ENCODE measurements around the gene DIO2.
A peak's percentile ranks its signal among the peaks of the same experiment; 100 is the strongest.

DIO2 gene

DNA sequence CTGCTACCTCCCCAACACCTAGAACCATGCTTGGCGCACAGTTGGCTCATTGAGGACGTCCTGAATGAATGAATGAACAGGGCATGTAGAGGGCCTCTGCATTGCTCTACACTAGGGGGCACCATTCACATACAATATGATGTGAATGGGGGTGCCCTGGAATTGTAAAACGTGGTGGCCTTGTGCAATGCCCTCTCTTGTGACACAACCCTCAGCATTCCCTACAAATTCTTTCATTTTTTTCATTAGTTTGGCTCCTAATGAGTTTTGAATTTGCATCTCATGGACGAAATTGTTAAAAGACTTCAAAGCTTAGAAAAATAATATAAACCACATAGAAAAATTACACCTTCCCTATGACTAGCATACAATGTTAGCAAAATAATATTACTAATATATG, 2.3 kb upstream of the DIO2 start:
- no peaks in the 10 kb centered on the region for H3K27me3 ChIP-seq (ENCODE audit: insufficient read depth, low read length, poor library complexity)
- H2AFZ ChIP-seq (ENCODE audit: low read depth, low read length) = no peak overlapping the region
- H4K20me1 ChIP-seq (ENCODE audit: insufficient read depth, low read length) = no peaks in the 10 kb centered on the region
- DNase-seq (peak; percentile 46), ATAC-seq (ENCODE audit: insufficient read depth, low read depth) (peak; percentile 84)
- no peak overlapping the region for H3K9ac ChIP-seq (ENCODE audit: low read depth, low read length)
- H3K36me3 ChIP-seq (ENCODE audit: insufficient read depth, low read length) = no peaks in the 10 kb centered on the region
- H3K9me3 ChIP-seq (ENCODE audit: insufficient read depth, low read length, severe bottlenecking) = no peaks in the 10 kb centered on the region
- TF ChIP-seq, protein P1, sequence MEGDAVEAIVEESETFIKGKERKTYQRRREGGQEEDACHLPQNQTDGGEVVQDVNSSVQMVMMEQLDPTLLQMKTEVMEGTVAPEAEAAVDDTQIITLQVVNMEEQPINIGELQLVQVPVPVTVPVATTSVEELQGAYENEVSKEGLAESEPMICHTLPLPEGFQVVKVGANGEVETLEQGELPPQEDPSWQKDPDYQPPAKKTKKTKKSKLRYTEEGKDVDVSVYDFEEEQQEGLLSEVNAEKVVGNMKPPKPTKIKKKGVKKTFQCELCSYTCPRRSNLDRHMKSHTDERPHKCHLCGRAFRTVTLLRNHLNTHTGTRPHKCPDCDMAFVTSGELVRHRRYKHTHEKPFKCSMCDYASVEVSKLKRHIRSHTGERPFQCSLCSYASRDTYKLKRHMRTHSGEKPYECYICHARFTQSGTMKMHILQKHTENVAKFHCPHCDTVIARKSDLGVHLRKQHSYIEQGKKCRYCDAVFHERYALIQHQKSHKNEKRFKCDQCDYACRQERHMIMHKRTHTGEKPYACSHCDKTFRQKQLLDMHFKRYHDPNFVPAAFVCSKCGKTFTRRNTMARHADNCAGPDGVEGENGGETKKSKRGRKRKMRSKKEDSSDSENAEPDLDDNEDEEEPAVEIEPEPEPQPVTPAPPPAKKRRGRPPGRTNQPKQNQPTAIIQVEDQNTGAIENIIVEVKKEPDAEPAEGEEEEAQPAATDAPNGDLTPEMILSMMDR (IDR thresholded peaks at IDR 0.05; ENCODE audit: borderline replicate concordance, extremely low read depth, low read length, poor library complexity, severe bottlenecking) = peak; percentile 71
- no peak for TF ChIP-seq EZH2 (IDR thresholded peaks at IDR 0.05; ENCODE audit: borderline replicate concordance, low read depth, low read length, severe bottlenecking)
- no peak overlapping the region for H3K27ac ChIP-seq (ENCODE audit: low read length)
- no peak overlapping the region for H3K4me3 ChIP-seq (ENCODE audit: low read depth in 1 of 2, low read length in 2 of 2)
- no peak overlapping the region for H3K4me2 ChIP-seq (ENCODE audit: insufficient read depth, low read length)
- H3K4me1 ChIP-seq (ENCODE audit: insufficient read depth, low read length) = no peaks in the 10 kb centered on the region
- H3K79me2 ChIP-seq (ENCODE audit: insufficient read depth, low read length) = no peaks in the 10 kb centered on the region

DNA sequence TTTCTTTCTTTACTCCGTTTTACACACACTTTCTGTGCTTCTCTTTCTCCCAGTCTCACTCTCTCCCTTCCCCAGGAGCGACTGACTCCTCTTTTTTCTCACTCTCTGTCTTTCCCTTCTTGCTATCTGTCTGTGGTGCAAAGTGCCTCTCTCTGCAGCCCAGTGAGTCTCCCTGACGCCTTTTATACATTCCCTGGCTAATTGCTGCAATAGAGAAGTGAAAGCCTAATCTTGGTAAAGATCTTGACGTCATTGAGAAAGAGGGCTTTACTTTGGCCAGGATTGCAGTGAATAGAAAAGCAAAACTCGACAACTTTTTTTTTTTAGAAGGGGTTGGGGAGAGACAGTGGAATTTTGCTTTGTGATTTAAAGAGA, 706 bp upstream of the DIO2 start:
- DNase-seq (no peak), ATAC-seq (ENCODE audit: insufficient read depth, low read depth) (peak; percentile 23; the same call in 1 of the 3 replicates)
- Histone ChIP-seq H4K20me1 (ENCODE audit: insufficient read depth, low read length) (no peaks in the 10 kb centered on the region), H3K79me2 (ENCODE audit: insufficient read depth, low read length) (no peaks in the 10 kb centered on the region), H3K4me2 (ENCODE audit: insufficient read depth, low read length) (no peak overlapping the region), H3K36me3 (ENCODE audit: insufficient read depth, low read length) (no peaks in the 10 kb centered on the region), H3K4me1 (ENCODE audit: insufficient read depth, low read length) (no peaks in the 10 kb centered on the region), H3K9me3 (ENCODE audit: insufficient read depth, low read length, severe bottlenecking) (no peaks in the 10 kb centered on the region), H3K4me3 (ENCODE audit: low read depth in 1 of 2, low read length in 2 of 2) (no peak overlapping the region), H3K9ac (ENCODE audit: low read depth, low read length) (no peak overlapping the region), H3K27me3 (ENCODE audit: insufficient read depth, low read length, poor library complexity) (no peaks in the 10 kb centered on the region), H3K27ac (ENCODE audit: low read length) (no peak overlapping the region), H2AFZ (ENCODE audit: low read depth, low read length) (no peak overlapping the region)
- no peak for TF ChIP-seq EZH2 (IDR thresholded peaks at IDR 0.05; ENCODE audit: borderline replicate concordance, low read depth, low read length, severe bottlenecking)

DNA sequence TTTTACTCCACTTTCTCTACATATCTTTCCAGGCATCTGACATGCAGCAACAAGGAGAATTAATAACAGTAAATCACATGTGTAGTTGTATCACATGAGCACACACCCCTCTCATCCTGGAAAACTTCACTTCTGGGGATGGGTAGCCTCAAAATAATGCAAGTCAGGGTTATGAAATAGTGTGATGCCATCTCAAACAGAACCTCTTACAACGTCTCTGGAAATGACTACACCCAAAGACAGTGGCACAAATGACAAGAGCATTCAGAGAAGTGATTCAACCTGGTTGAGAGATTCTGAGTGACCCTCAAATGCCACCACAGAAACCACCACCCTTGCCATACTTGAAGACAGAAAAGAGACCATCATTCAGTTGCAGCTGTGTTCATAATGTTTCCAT, 2.8 kb downstream of the DIO2 start:
- H3K4me1 ChIP-seq (ENCODE audit: insufficient read depth, low read length) = no peaks in the 10 kb centered on the region
- H3K9ac ChIP-seq (ENCODE audit: low read depth, low read length) = no peak overlapping the region
- H3K27ac ChIP-seq (ENCODE audit: low read length) = no peak overlapping the region
- no peaks in the 10 kb centered on the region for H3K79me2 ChIP-seq (ENCODE audit: insufficient read depth, low read length)
- H3K9me3 ChIP-seq (ENCODE audit: insufficient read depth, low read length, severe bottlenecking) = no peaks in the 10 kb centered on the region
- DNase-seq (no peak), ATAC-seq (ENCODE audit: insufficient read depth, low read depth) (no peak)
- H3K4me3 ChIP-seq (ENCODE audit: low read depth in 1 of 2, low read length in 2 of 2) = no peak overlapping the region
- no peaks in the 10 kb centered on the region for H3K36me3 ChIP-seq (ENCODE audit: insufficient read depth, low read length)
- no peak overlapping the region for H2AFZ ChIP-seq (ENCODE audit: low read depth, low read length)
- H3K4me2 ChIP-seq (ENCODE audit: insufficient read depth, low read length) = no peak overlapping the region
- H4K20me1 ChIP-seq (ENCODE audit: insufficient read depth, low read length) = no peaks in the 10 kb centered on the region
- TF ChIP-seq EZH2 (IDR thresholded peaks at IDR 0.05; ENCODE audit: borderline replicate concordance, low read depth, low read length, severe bottlenecking) = no peak
- TF ChIP-seq, protein P1 (IDR thresholded peaks at IDR 0.05; ENCODE audit: borderline replicate concordance, extremely low read depth, low read length, poor library complexity, severe bottlenecking) = no peak
- H3K27me3 ChIP-seq (ENCODE audit: insufficient read depth, low read length, poor library complexity) = no peaks in the 10 kb centered on the region

DNA sequence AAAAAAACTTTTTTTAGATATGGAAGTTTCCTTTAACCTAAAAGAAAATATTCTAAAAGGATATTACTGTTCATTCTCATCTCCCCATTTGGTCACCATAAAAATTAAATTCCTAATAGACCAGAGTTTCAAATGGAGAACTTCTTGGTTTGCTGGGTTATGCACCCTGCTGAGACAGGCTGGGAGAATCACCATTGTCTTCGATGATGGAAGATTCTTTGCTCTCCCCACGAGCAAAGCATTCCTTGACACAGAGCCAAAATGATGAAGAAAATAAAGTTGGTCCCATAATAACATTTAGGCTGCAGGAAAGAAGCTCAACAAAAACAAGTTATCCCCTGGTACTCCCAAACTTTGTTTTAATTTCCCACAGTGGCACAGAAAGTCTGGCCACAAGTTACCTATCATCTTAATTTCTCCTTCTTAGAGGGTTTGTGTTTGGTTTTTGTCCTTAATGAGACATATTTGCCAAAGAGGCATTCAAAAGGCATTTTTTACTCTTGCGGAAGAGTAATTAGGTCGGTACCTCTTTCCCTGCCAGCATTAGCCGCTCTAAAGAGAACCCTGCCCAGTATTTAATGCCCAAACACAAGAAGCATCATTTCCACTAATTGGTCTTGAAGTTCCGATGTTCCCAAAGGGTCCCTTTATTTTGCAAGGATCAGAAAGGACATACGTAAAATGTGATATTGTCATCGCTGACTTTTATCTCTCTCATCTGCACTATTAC, 4.8 kb downstream of the DIO2 start:
- Histone ChIP-seq H3K9me3 (ENCODE audit: insufficient read depth, low read length, severe bottlenecking) (no peaks in the 10 kb centered on the region), H2AFZ (ENCODE audit: low read depth, low read length) (no peak overlapping the region), H3K79me2 (ENCODE audit: insufficient read depth, low read length) (no peaks in the 10 kb centered on the region), H3K4me1 (ENCODE audit: insufficient read depth, low read length) (no peaks in the 10 kb centered on the region), H3K27me3 (ENCODE audit: insufficient read depth, low read length, poor library complexity) (no peaks in the 10 kb centered on the region), H3K36me3 (ENCODE audit: insufficient read depth, low read length) (no peaks in the 10 kb centered on the region), H3K27ac (ENCODE audit: low read length) (no peak overlapping the region), H3K4me2 (ENCODE audit: insufficient read depth, low read length) (no peak overlapping the region), H4K20me1 (ENCODE audit: insufficient read depth, low read length) (no peaks in the 10 kb centered on the region), H3K9ac (ENCODE audit: low read depth, low read length) (no peak overlapping the region), H3K4me3 (ENCODE audit: low read depth in 1 of 2, low read length in 2 of 2) (no peak overlapping the region)
- ATAC-seq (ENCODE audit: insufficient read depth, low read depth) (no peak), DNase-seq (no peak)
- no peak for TF ChIP-seq EZH2 (IDR thresholded peaks at IDR 0.05; ENCODE audit: borderline replicate concordance, low read depth, low read length, severe bottlenecking)
- TF ChIP-seq, protein P1 (IDR thresholded peaks at IDR 0.05; ENCODE audit: borderline replicate concordance, extremely low read depth, low read length, poor library complexity, severe bottlenecking) = no peak

All from DND-41 (cell line).